ENCODE results near the gene NEIL1.

The NEIL1 gene

GRCh38 chr15:75356517-75356916 lies 9.7 kb downstream of the NEIL1 start:
- H3K9me3 Mint-ChIP-seq = no peaks in the 10 kb centered on the region
- CTCF ChIA-PET = interaction anchor here (3.1 kb wide), 1 partner anchor 11 kb away, joined by 13 read pairs; the partner anchor contains the start of gene MAN2C1
- no peak overlapping the region for H3K4me3 Mint-ChIP-seq
- peaks cover 3% of the 10 kb centered on the region for H3K4me1 Mint-ChIP-seq
- no peak overlapping the region for H3K27ac Mint-ChIP-seq
- H3K27me3 Mint-ChIP-seq = no peaks in the 10 kb centered on the region
- no peak for DNase-seq
- peaks cover 23% of the 10 kb centered on the region for H3K36me3 Mint-ChIP-seq

- no peaks in the 10 kb centered on the region for H3K27me3 Mint-ChIP-seq
- no peaks in the 10 kb centered on the region for H3K9me3 Mint-ChIP-seq
- CTCF ChIA-PET = no interaction called here
- H3K4me3 Mint-ChIP-seq = no peak overlapping the region
- no peak overlapping the region for H3K27ac Mint-ChIP-seq
- DNase-seq = no peak
- H3K4me1 Mint-ChIP-seq = peaks cover 3% of the 10 kb centered on the region
- H3K36me3 Mint-ChIP-seq = peaks cover 18% of the 10 kb centered on the region
These were observed 11.3 kb downstream of the NEIL1 start for GRCh38 chr15:75357976-75358673.

GRCh38 chr15:75358771-75359536 lies 12.1 kb downstream of the NEIL1 start:
- CTCF ChIA-PET = interaction anchor here (1.4 kb wide), 1 partner anchor 9 kb away, joined by 8 read pairs; no protein-coding TSS in a partner anchor
- Mint-ChIP-seq H3K4me3 (no peak overlapping the region), H3K36me3 (peaks cover 17% of the 10 kb centered on the region), H3K9me3 (no peaks in the 10 kb centered on the region), H3K27ac (peak overlapping the region; percentile 55), H3K4me1 (peaks cover 3% of the 10 kb centered on the region), H3K27me3 (no peaks in the 10 kb centered on the region)
- DNase-seq = no peak

GRCh38 chr15:75359537-75360250 lies 12.9 kb downstream of the NEIL1 start:
- Mint-ChIP-seq H3K27ac (no peak overlapping the region), H3K4me1 (peaks cover 3% of the 10 kb centered on the region), H3K27me3 (no peaks in the 10 kb centered on the region), H3K4me3 (no peak overlapping the region), H3K36me3 (peaks cover 23% of the 10 kb centered on the region), H3K9me3 (no peaks in the 10 kb centered on the region)
- CTCF ChIA-PET = interaction anchor here (1.4 kb wide), 1 partner anchor 8 kb away, joined by 8 read pairs; no protein-coding TSS in a partner anchor
- no peak for DNase-seq

GRCh38 chr15:75360391-75360790 lies 13.6 kb downstream of the NEIL1 start:
- H3K27ac Mint-ChIP-seq = no peak overlapping the region
- H3K9me3 Mint-ChIP-seq = no peaks in the 10 kb centered on the region
- H3K4me1 Mint-ChIP-seq = peaks cover 3% of the 10 kb centered on the region
- no peak for DNase-seq
- no peaks in the 10 kb centered on the region for H3K27me3 Mint-ChIP-seq
- no peak overlapping the region for H3K4me3 Mint-ChIP-seq
- CTCF ChIA-PET = no interaction called here
- H3K36me3 Mint-ChIP-seq = peaks cover 25% of the 10 kb centered on the region

- peaks cover 23% of the 10 kb centered on the region for H3K36me3 Mint-ChIP-seq
- H3K27ac Mint-ChIP-seq = no peak overlapping the region
- H3K9me3 Mint-ChIP-seq = no peaks in the 10 kb centered on the region
- no peak overlapping the region for H3K4me3 Mint-ChIP-seq
- DNase-seq = no peak
- H3K27me3 Mint-ChIP-seq = no peaks in the 10 kb centered on the region
- H3K4me1 Mint-ChIP-seq = peaks cover 3% of the 10 kb centered on the region
- CTCF ChIA-PET = no interaction called here
These were observed 14.0 kb downstream of the NEIL1 start for GRCh38 chr15:75360856-75361255.

GRCh38 chr15:75361361-75361988 lies 14.6 kb downstream of the NEIL1 start:
- H3K4me1 Mint-ChIP-seq = peaks cover 3% of the 10 kb centered on the region
- peaks cover 19% of the 10 kb centered on the region for H3K36me3 Mint-ChIP-seq
- CTCF ChIA-PET = no interaction called here
- H3K27me3 Mint-ChIP-seq = no peaks in the 10 kb centered on the region
- H3K9me3 Mint-ChIP-seq = no peaks in the 10 kb centered on the region
- no peak for DNase-seq
- H3K4me3 Mint-ChIP-seq = no peak overlapping the region
- peak overlapping the region; percentile 5 for H3K27ac Mint-ChIP-seq

GRCh38 chr15:75361989-75362641 lies 15.3 kb downstream of the NEIL1 start:
- CTCF ChIA-PET = no interaction called here
- H3K27ac Mint-ChIP-seq = no peak overlapping the region
- H3K9me3 Mint-ChIP-seq = no peaks in the 10 kb centered on the region
- H3K4me3 Mint-ChIP-seq = no peak overlapping the region
- H3K4me1 Mint-ChIP-seq = peaks cover 8% of the 10 kb centered on the region
- H3K27me3 Mint-ChIP-seq = no peaks in the 10 kb centered on the region
- H3K36me3 Mint-ChIP-seq = peaks cover 21% of the 10 kb centered on the region
- DNase-seq = no peak

- Mint-ChIP-seq H3K36me3 (peaks cover 21% of the 10 kb centered on the region), H3K4me3 (no peak overlapping the region), H3K27ac (no peak overlapping the region)
These were observed 15.9 kb downstream of the NEIL1 start for GRCh38 chr15:75362642-75363249.

GRCh38 chr15:75363786-75364185 lies 16.9 kb downstream of the NEIL1 start:
- CTCF ChIA-PET = no interaction called here
- no peak overlapping the region for H3K27ac Mint-ChIP-seq
- H3K4me3 Mint-ChIP-seq = no peak overlapping the region
- peaks cover 3% of the 10 kb centered on the region for H3K27me3 Mint-ChIP-seq
- H3K9me3 Mint-ChIP-seq = no peaks in the 10 kb centered on the region
- peaks cover 25% of the 10 kb centered on the region for H3K36me3 Mint-ChIP-seq
- DNase-seq = no peak
- peaks cover 19% of the 10 kb centered on the region for H3K4me1 Mint-ChIP-seq

More at GRCh38 chr15:75362642-75363249, 15.9 kb downstream of the NEIL1 start:
- Mint-ChIP-seq H3K27me3 (no peaks in the 10 kb centered on the region), H3K4me1 (peaks cover 14% of the 10 kb centered on the region), H3K9me3 (no peaks in the 10 kb centered on the region)
- CTCF ChIA-PET = no interaction called here
- DNase-seq = no peak

- no peak for DNase-seq
- Mint-ChIP-seq H3K4me3 (no peak overlapping the region), H3K27ac (no peak overlapping the region), H3K9me3 (no peaks in the 10 kb centered on the region), H3K36me3 (peaks cover 35% of the 10 kb centered on the region), H3K4me1 (peaks cover 30% of the 10 kb centered on the region), H3K27me3 (peaks cover 3% of the 10 kb centered on the region)
- CTCF ChIA-PET = interaction anchor here (1.4 kb wide), 1 partner anchor 276 kb away, joined by 3 read pairs; no protein-coding TSS in a partner anchor
These were observed 18.0 kb downstream of the NEIL1 start for GRCh38 chr15:75364881-75365280.

GRCh38 chr15:75366163-75366562 lies 19.3 kb downstream of the NEIL1 start:
- Mint-ChIP-seq H3K36me3 (peaks cover 36% of the 10 kb centered on the region), H3K4me1 (peaks cover 30% of the 10 kb centered on the region), H3K27me3 (peaks cover 3% of the 10 kb centered on the region), H3K4me3 (no peak overlapping the region), H3K9me3 (no peaks in the 10 kb centered on the region), H3K27ac (no peak overlapping the region)
- DNase-seq = no peak
- CTCF ChIA-PET = interaction anchor here (1.4 to 4.3 kb wide), 3 partner anchors 10 to 317 kb away, joined by 3 to 62 read pairs (median 13); no protein-coding TSS in a partner anchor

- CTCF ChIA-PET = interaction anchor here (0.6 to 4.3 kb wide), 20 partner anchors 8 to 428 kb away, joined by 3 to 62 read pairs (median 8); partner anchors contain the start of genes IMP3, SIN3A and SNX33
- Mint-ChIP-seq H3K9me3 (no peaks in the 10 kb centered on the region), H3K27me3 (peaks cover 3% of the 10 kb centered on the region), H3K4me1 (peaks cover 30% of the 10 kb centered on the region), H3K36me3 (peaks cover 43% of the 10 kb centered on the region), H3K4me3 (peak overlapping the region; percentile 88), H3K27ac (no peak overlapping the region)
- DNase-seq = no peak
These were observed 20.2 kb downstream of the NEIL1 start for GRCh38 chr15:75367006-75367405.
